ENCODE measurements around the gene ABI3. TPM values are rescaled to one million over a fixed set of nuclear protein-coding genes. Genes with fewer than 3 reads are reported as not detected.

The ABI3 gene
- total and polyA plus RNA-seq, 4 donors = 4.7 to 8.8 (median 5.5) TPM

DNA sequence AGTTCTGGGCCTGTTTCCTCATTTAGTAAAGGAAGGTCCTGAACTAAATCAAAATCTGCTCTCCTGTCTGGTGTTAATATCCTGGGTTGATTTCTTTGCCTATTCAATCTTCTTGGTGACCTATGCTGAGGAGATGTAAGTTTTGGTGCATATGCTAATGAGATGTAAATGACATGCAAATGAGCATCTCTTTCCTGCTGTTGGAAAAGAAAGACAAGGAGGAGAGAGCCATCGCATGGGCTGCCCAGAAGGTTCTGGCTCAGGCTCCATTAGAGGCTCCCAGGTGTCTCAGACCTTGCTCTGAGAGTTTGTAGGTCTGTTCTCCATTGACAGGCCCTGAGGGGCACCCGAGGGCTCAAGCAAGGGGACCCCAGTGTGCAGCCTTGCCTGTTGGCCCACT, 3.3 kb downstream of the ABI3 start:
- H3K4me3 ChIP-seq (ENCODE audit: low read depth in 1 of 3, low read length in 3 of 3) = no peak overlapping the region
- no peak for DNase-seq (ENCODE audit: low spot score)
- H3K27ac ChIP-seq (ENCODE audit: low read depth in 1 of 2, low read length in 2 of 2) = peak overlapping the region in 1 of 2 donors; percentile 29
- H3K9me3 ChIP-seq (ENCODE audit: control insufficient read depth in 4 of 4, low read length in 3 of 4) = no peaks in the 10 kb centered on the region
- H3K36me3 ChIP-seq (ENCODE audit: control insufficient read depth in 4 of 4, insufficient read depth in 3 of 4, low read depth in 1 of 4, low read length in 3 of 4) = no peaks in the 10 kb centered on the region
- H3K4me1 ChIP-seq (ENCODE audit: control insufficient read depth in 4 of 4, insufficient read depth in 4 of 4, low read length in 3 of 4) = peaks cover 0 to 12% (median 1%) of the 10 kb centered on the region in 4 donors
- TF ChIP-seq EGR1 (IDR thresholded peaks at IDR 0.05; ENCODE audit: low read depth in 2 of 2) (no peak), FOXA1 (IDR thresholded peaks at IDR 0.05) (no peak), TAF1 (conservative IDR thresholded peaks at IDR 0.05) (no peak), RXRA (IDR thresholded peaks at IDR 0.05) (no peak), RAD21 (IDR thresholded peaks at IDR 0.05) (no peak), FOXA2 (IDR thresholded peaks at IDR 0.05) (no peak), YY1 (IDR thresholded peaks at IDR 0.05) (no peak), JUND (IDR thresholded peaks at IDR 0.05) (no peak), HNF4A (conservative IDR thresholded peaks at IDR 0.05) (no peak), NR2F2 (IDR thresholded peaks at IDR 0.05) (no peak), SP1 (IDR thresholded peaks at IDR 0.05) (no peak), GABPA (IDR thresholded peaks at IDR 0.05 in 1 of 2, conservative IDR thresholded peaks at IDR 0.05 in 1 of 2) (no peak), HNF4G (IDR thresholded peaks at IDR 0.05) (no peak)
- TF ChIP-seq, protein P1, sequence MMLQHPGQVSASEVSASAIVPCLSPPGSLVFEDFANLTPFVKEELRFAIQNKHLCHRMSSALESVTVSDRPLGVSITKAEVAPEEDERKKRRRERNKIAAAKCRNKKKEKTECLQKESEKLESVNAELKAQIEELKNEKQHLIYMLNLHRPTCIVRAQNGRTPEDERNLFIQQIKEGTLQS (IDR thresholded peaks at IDR 0.05) = no peak
- TF ChIP-seq, protein P2, sequence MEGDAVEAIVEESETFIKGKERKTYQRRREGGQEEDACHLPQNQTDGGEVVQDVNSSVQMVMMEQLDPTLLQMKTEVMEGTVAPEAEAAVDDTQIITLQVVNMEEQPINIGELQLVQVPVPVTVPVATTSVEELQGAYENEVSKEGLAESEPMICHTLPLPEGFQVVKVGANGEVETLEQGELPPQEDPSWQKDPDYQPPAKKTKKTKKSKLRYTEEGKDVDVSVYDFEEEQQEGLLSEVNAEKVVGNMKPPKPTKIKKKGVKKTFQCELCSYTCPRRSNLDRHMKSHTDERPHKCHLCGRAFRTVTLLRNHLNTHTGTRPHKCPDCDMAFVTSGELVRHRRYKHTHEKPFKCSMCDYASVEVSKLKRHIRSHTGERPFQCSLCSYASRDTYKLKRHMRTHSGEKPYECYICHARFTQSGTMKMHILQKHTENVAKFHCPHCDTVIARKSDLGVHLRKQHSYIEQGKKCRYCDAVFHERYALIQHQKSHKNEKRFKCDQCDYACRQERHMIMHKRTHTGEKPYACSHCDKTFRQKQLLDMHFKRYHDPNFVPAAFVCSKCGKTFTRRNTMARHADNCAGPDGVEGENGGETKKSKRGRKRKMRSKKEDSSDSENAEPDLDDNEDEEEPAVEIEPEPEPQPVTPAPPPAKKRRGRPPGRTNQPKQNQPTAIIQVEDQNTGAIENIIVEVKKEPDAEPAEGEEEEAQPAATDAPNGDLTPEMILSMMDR (IDR thresholded peaks at IDR 0.05; ENCODE audit: low read depth, low read length, missing input control) = no peak
- TF ChIP-seq, protein P3, sequence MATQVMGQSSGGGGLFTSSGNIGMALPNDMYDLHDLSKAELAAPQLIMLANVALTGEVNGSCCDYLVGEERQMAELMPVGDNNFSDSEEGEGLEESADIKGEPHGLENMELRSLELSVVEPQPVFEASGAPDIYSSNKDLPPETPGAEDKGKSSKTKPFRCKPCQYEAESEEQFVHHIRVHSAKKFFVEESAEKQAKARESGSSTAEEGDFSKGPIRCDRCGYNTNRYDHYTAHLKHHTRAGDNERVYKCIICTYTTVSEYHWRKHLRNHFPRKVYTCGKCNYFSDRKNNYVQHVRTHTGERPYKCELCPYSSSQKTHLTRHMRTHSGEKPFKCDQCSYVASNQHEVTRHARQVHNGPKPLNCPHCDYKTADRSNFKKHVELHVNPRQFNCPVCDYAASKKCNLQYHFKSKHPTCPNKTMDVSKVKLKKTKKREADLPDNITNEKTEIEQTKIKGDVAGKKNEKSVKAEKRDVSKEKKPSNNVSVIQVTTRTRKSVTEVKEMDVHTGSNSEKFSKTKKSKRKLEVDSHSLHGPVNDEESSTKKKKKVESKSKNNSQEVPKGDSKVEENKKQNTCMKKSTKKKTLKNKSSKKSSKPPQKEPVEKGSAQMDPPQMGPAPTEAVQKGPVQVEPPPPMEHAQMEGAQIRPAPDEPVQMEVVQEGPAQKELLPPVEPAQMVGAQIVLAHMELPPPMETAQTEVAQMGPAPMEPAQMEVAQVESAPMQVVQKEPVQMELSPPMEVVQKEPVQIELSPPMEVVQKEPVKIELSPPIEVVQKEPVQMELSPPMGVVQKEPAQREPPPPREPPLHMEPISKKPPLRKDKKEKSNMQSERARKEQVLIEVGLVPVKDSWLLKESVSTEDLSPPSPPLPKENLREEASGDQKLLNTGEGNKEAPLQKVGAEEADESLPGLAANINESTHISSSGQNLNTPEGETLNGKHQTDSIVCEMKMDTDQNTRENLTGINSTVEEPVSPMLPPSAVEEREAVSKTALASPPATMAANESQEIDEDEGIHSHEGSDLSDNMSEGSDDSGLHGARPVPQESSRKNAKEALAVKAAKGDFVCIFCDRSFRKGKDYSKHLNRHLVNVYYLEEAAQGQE (IDR thresholded peaks at IDR 0.05) = no peak
- TF ChIP-seq, protein P4, sequence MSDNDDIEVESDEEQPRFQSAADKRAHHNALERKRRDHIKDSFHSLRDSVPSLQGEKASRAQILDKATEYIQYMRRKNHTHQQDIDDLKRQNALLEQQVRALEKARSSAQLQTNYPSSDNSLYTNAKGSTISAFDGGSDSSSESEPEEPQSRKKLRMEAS (IDR thresholded peaks at IDR 0.05) = no peak
- TF ChIP-seq, protein P5, sequence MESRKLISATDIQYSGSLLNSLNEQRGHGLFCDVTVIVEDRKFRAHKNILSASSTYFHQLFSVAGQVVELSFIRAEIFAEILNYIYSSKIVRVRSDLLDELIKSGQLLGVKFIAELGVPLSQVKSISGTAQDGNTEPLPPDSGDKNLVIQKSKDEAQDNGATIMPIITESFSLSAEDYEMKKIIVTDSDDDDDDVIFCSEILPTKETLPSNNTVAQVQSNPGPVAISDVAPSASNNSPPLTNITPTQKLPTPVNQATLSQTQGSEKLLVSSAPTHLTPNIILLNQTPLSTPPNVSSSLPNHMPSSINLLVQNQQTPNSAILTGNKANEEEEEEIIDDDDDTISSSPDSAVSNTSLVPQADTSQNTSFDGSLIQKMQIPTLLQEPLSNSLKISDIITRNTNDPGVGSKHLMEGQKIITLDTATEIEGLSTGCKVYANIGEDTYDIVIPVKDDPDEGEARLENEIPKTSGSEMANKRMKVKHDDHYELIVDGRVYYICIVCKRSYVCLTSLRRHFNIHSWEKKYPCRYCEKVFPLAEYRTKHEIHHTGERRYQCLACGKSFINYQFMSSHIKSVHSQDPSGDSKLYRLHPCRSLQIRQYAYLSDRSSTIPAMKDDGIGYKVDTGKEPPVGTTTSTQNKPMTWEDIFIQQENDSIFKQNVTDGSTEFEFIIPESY (IDR thresholded peaks at IDR 0.05) = no peak
- 89% methylated on average over 2 of the region's 2 CpGs for WGBS
- H3K27me3 ChIP-seq (ENCODE audit: control insufficient read depth in 4 of 4, insufficient read depth in 4 of 4, low read length in 3 of 4) = no peaks in the 10 kb centered on the region
- no peak overlapping the region for H3K9ac ChIP-seq (ENCODE audit: low read depth in 1 of 2, low read length in 2 of 2)
